Lower leg skin (tissue), 4 donors: ENCODE results near the gene PRKCZ. TPM values are rescaled to one million over a fixed set of nuclear protein-coding genes. Genes with fewer than 3 reads are reported as not detected.

Experiments used
- DNase-seq, 2 donors: peaks; one replicate each; pipeline ENCODE4 v3.0.0-alpha.2; 2019; ENCODE audit warnings: low spot score in 2 of 2
- H3K4me3 ChIP-seq: fragments of 200-600 bp; sonication (generic); 2 replicates; pipeline ENCODE4 v1.5.1; 2017; ENCODE audit warnings: mild to moderate bottlenecking, low read depth; ENCODE audit not compliant: poor library complexity, severe bottlenecking
- CTCF ChIP-seq, 3 donors: fragments of 450-650 bp; IDR thresholded peaks; one replicate each; pipeline ENCODE4 v1.5.1; 2016; ENCODE audit warnings: antibody characterized with exemption in 3 of 3, mild to moderate bottlenecking in 3 of 3, moderate library complexity in 2 of 3
- POLR2A ChIP-seq, 2 donors: fragments of 450-650 bp; IDR thresholded peaks; one replicate each; pipeline ENCODE4 v1.6.1; 2016 to 2017; ENCODE audit warnings: antibody characterized with exemption in 2 of 2, mild to moderate bottlenecking in 1 of 2, moderate library complexity in 1 of 2
- WGBS, 2 donors: methylation state at CpG; one replicate each; pipeline ENCODE4 v1.1.5; 2018; 5-methylcytosine and 5-hydroxymethylcytosine counted together
- intact Hi-C: fragments of 100-400 bp; cut with DNase I; formaldehyde crosslinking; loops from one replicate; pipeline ENCODE4 v1.15.0; 2023; ENCODE audit warnings: low total_unique reads
- total RNA-seq, 4 donors: library from RNA; depleted of rRNA; stranded (reverse); fragments of >200 nt; gene quantifications; one replicate each; pipeline ENCODE4 v1.1.0, GENCODE V29; 2016

PRKCZ gene
- total RNA-seq, 4 donors from 2014 or later = 25.9 to 32.2 (median 26.8) TPM

GRCh38 chr1:2228157-2228594 is 178.0 kb downstream of the PRKCZ start, which contains the start of gene SKI:
TSS of gene SKI (plus strand) at chr1:2228319. CDS start at chr1:2228767, 448 bp downstream.
- no peak for DNase-seq
- 0% methylated on average over 11 of the region's 100 CpGs; no CpG with 5 or more reads in 1 of the 2 donors for WGBS, 2 donors
- intact Hi-C loops = no loop called here

GRCh38 chr1:2228694-2229036 is 178.5 kb downstream of the PRKCZ start:
- no peak for DNase-seq
- TF ChIP-seq POLR2A (IDR thresholded peaks at IDR 0.05) (no peak), CTCF (IDR thresholded peaks at IDR 0.05) (no peak)
- H3K4me3 ChIP-seq = peak overlapping the region; percentile 27
- WGBS, 2 donors = 0% methylated on average over 33 of the region's 50 CpGs; no CpG with 5 or more reads in 1 of the 2 donors
- intact Hi-C loops = no loop called here

More at GRCh38 chr1:2228157-2228594, 178.0 kb downstream of the PRKCZ start, which contains the start of gene SKI:
- H3K4me3 ChIP-seq = peak within 1 kb of the TSS; percentile 51
- TF ChIP-seq POLR2A (IDR thresholded peaks at IDR 0.05) = no peak

GRCh38 chr1:2229037-2229864 is 179.0 kb downstream of the PRKCZ start:
- DNase-seq = peak in 1 of 2 donors; percentile 93
- intact Hi-C loops = no loop called here
- TF ChIP-seq POLR2A (IDR thresholded peaks at IDR 0.05) (no peak), CTCF (IDR thresholded peaks at IDR 0.05) (no peak)
- H3K4me3 ChIP-seq = peak overlapping the region; percentile 27
- WGBS, 2 donors = 2 to 3% methylated on average over 19 to 46 of the region's 77 CpGs

- intact Hi-C loops = loop anchor here (10.0 kb wide), 1 partner anchor 75 kb away; no protein-coding TSS in a partner anchor
- TF ChIP-seq POLR2A (IDR thresholded peaks at IDR 0.05) = no peak
- no peak for TF ChIP-seq CTCF (IDR thresholded peaks at IDR 0.05)
- H3K4me3 ChIP-seq = peak overlapping the region; percentile 27
- DNase-seq = peak in 1 of 2 donors; percentile 91
- WGBS, 2 donors = 1 to 15% methylated on average over 12 to 32 of the region's 32 CpGs
These were observed 179.9 kb downstream of the PRKCZ start for GRCh38 chr1:2229911-2230731.

GRCh38 chr1:2230781-2231531 is 180.7 kb downstream of the PRKCZ start:
- H3K4me3 ChIP-seq = peak overlapping the region; percentile 27
- no peak for TF ChIP-seq CTCF (IDR thresholded peaks at IDR 0.05)
- TF ChIP-seq POLR2A (IDR thresholded peaks at IDR 0.05) = no peak
- 4 to 6% methylated on average over 21 to 30 of the region's 30 CpGs for WGBS, 2 donors
- intact Hi-C loops = loop anchor here (10.0 kb wide), 1 partner anchor 74 kb away; no protein-coding TSS in a partner anchor
- peak in 1 of 2 donors; percentile 92 for DNase-seq
